Measurements from ENCODE around the gene MED27.
"Not testable (repeated sequence)": the region's sequence is repeated elsewhere in the genome, so short reads cannot be mapped to it uniquely, and the experiment has no call there.

The MED27 gene

DNA sequence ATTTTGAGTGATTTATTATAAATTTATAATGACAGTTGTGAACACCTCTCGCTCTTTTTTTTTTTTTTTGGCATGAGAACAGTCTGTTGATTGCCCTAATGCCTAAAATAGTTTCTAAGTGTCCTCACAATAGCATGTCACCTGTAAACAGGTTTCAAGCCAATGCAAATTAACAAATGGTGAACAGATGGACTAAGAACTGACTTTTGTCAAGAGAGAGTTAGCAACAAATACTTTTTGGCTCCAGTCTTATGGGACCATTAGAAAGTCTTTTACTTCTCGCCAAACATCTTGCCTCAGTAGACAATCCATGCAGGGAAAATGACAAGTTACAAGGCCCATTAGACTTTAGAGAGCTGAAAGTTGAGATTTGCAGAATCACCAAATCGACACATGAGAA lies 67.8 kb downstream of the MED27 start:
- no peaks in the 10 kb centered on the region for H3K9me3 ChIP-seq (replicated peaks in 1 of 11)
- peaks cover under 1 to 31% (median 13%) of the 10 kb centered on the region in 10 experiments; a peak in 13 of 20 replicates for H3K4me1 ChIP-seq
- H3K36me3 ChIP-seq: peaks cover 6 to 38% (median 19%) of the 10 kb centered on the region in 11 experiments; a peak in 20 of 22 replicates
- no peaks in the 10 kb centered on the region for H3K27me3 ChIP-seq
- H3K9ac ChIP-seq: no peak overlapping the region
- H3K4me2 ChIP-seq: no peak overlapping the region; a peak in 2 of 22 replicates
- peaks cover 6 to 69% (median 24%) of the 10 kb centered on the region in 11 experiments; a peak in 14 of 22 replicates for H4K20me1 ChIP-seq
- no peak overlapping the region for H3K27ac ChIP-seq
- TF ChIP-seq Cebpa-rat (IDR thresholded peaks at IDR 0.05): no peak
- H3K4me3 ChIP-seq: no peak overlapping the region

DNA sequence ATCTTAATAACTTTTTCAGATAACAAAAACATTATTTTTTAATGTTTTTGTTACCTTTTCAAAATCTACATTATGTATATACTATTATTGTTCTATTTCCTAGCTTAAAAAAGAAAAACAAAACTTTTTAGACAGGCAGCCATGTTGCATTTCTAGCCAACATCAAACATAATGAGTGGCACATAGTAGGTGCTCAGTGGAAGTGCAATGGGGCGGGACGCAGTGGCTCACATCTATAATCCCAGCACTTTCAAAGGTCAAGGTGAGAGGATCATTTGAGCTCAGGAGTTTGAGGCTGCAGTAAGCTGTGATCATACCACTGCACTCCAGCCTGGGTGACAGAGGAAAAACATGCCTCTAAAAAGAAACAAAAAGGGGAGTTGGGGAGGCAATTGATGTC lies 68.4 kb downstream of the MED27 start:
- Histone ChIP-seq H3K9me3 (replicated peaks in 1 of 11) (no peaks in the 10 kb centered on the region), H3K27me3 (no peaks in the 10 kb centered on the region), H4K20me1 (peaks cover under 1 to 69% (median 23%) of the 10 kb centered on the region in 11 experiments; a peak in 13 of 22 replicates), H3K4me2 (no peak overlapping the region; a peak in 1 of 22 replicates), H3K4me3 (no peak overlapping the region), H3K4me1 (peaks cover 7 to 31% (median 16%) of the 10 kb centered on the region in 10 experiments), H3K27ac (no peak overlapping the region), H3K36me3 (peaks cover 6 to 38% (median 21%) of the 10 kb centered on the region in 11 experiments; a peak in 20 of 22 replicates), H3K9ac (no peak overlapping the region)
- TF ChIP-seq Cebpa-rat (IDR thresholded peaks at IDR 0.05): no peak

DNA sequence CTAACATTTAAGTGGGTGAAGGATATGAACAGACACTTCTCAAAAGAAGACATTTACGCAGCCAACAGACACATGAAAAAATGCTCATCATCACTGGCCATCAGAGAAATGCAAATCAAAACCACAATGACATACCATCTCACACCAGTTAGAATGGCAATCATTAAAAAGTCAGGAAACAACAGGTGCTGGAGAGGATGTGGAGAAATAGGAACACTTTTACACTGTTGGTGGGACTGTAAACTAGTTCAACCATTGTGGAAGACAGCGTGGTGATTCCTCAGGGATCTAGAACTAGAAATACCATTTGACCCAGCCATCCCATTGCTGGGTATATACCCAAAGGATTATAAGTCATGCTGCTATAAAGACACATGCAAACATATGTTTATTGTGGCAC lies 69.5 kb downstream of the MED27 start:
- not testable (repeated sequence) for H3K9me3 ChIP-seq (replicated peaks in 1 of 11)

DNA sequence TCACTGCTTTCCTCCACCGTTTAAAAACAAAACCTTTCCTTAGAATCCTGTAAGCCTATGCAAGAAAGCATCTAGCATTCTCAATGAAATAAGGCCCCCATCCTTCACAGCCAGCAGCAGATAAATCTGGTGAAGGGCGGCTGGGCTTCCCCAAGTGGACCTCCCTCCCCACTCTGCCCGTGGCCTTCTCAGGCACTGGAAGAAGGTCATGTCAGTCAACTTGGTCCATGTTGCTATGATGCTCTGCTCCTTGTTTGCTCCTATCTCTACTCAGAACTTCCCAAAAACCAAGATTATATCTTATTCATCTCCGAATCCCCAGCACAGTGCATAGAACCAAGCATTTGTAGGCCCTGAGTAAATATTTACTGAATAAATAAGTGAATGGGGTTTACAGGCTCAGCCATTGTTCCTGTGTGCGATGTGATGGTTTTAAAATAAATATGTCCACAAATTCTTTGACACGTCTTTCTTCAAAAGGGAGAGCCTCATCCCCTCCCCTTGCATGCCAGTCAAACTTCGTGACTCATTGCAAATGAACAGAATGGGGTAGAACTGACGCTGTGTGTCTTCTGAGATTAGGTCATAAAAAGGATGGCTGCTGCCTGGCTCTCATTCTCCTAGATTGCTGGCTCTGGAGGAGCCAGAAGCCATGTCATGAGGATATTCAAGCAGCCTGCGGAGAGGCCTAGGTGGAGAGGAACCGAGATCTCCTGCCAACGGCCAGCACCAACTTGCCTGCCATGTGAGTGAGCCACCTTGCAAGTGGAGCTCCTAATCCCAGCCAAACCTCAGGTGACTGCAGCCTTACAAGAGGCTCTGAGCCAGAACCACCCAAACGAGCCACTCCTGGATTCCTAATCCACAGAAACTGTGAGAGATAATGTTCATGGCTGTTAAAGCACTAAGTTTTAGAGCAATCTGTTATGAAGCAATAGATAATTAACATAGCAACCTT lies 70.5 kb downstream of the MED27 start:
- Histone ChIP-seq H3K4me1 (peaks cover 24 to 40% (median 30%) of the 10 kb centered on the region in 10 experiments), H3K36me3 (peaks cover 6 to 38% (median 21%) of the 10 kb centered on the region in 11 experiments; a peak in 20 of 22 replicates), H3K27me3 (no peaks in the 10 kb centered on the region), H3K4me3 (no peak overlapping the region), H3K9ac (no peak overlapping the region), H4K20me1 (peaks cover 6 to 70% (median 27%) of the 10 kb centered on the region in 11 experiments; a peak in 20 of 22 replicates), H3K9me3 (replicated peaks in 1 of 11) (no peaks in the 10 kb centered on the region), H3K27ac (no peak overlapping the region), H3K4me2 (no peak overlapping the region)
- TF ChIP-seq Cebpa-rat (IDR thresholded peaks at IDR 0.05): no peak

More for the DNA sequence above, 69.5 kb downstream of the MED27 start:
- H4K20me1 ChIP-seq: peaks cover 0 to 69% (median 23%) of the 10 kb centered on the region in 11 experiments; a peak in 14 of 22 replicates
- not testable (repeated sequence) for H3K27me3 ChIP-seq, H3K4me2 ChIP-seq, H3K9ac ChIP-seq, H3K27ac ChIP-seq, H3K4me3 ChIP-seq
- peaks cover 18 to 35% (median 27%) of the 10 kb centered on the region in 10 experiments for H3K4me1 ChIP-seq
- peaks cover 6 to 38% (median 21%) of the 10 kb centered on the region in 11 experiments; a peak in 20 of 22 replicates for H3K36me3 ChIP-seq

DNA sequence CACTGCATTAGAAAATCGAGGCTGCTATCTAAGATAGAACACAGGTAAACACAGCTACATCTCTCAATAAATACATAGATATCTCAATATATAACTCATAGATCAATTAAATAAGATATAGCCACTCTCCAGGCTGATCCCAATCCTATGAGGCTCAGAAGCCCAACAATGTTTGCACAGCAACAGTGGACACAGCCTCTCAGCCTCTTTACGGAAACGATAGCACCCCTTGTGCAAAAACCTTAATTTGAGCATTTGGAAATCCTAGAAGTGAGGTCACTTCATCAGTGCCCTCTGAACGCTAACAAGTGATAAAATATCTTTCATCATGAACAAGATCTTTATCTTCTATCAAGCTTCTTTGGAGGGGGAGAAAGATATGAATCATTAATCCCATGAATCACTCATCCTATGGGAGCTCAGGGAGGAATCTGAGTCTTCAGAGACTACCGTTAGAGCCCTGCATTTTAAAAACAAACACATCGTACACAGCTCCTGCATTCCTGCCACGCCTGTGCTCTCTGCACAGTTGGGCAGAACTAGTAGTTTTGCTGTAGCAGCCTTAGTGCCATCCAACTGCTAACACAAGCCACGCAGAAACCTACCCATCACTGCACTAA lies 71.4 kb downstream of the MED27 start:
- H3K36me3 ChIP-seq: peaks cover 6 to 29% (median 19%) of the 10 kb centered on the region in 11 experiments; a peak in 20 of 22 replicates
- H3K9ac ChIP-seq: no peak overlapping the region
- H4K20me1 ChIP-seq: peaks cover 13 to 73% (median 35%) of the 10 kb centered on the region in 11 experiments; a peak in 21 of 22 replicates
- peaks cover 30 to 44% (median 38%) of the 10 kb centered on the region in 10 experiments for H3K4me1 ChIP-seq
- H3K4me2 ChIP-seq: no peak overlapping the region
- H3K27me3 ChIP-seq: no peaks in the 10 kb centered on the region
- H3K4me3 ChIP-seq: no peak overlapping the region
- H3K9me3 ChIP-seq (replicated peaks in 1 of 11): no peaks in the 10 kb centered on the region
- TF ChIP-seq Cebpa-rat (IDR thresholded peaks at IDR 0.05): no peak
- H3K27ac ChIP-seq: no peak overlapping the region

DNA sequence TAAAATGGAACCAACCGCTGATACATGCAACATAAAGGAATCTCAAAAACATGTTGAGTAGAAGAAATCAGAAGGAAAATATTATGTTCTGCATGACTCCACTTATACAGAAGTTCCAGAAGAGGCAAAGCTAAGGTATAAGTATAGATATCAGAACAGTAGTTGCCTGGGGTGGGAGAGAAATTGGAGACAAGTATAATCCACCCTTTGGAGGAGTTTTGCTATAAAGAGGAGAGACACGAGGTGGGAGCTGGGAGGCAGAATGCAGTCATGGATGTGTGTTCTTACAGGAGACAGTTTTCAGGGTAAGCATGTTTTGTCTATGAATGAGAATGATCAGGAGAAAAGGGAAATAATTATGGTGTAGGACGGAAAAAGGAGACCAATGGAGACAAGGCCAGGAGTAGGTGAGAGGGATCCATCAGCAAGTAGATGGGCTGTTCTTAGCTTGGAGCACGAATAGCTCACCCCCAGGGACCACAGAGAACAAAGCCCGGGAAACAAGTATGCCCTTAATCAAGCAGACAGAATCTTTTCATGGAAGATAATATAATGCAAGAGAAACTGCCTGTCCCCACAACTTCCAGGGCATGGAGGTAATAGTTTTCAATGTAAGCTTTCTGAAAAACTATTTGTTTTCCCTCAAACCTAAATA lies 72.2 kb downstream of the MED27 start:
- no peak for TF ChIP-seq Cebpa-rat (IDR thresholded peaks at IDR 0.05)
- H4K20me1 ChIP-seq: peaks cover 17 to 74% (median 40%) of the 10 kb centered on the region in 11 experiments; a peak in 21 of 22 replicates
- peaks cover 0 to 21% (median 12%) of the 10 kb centered on the region in 11 experiments; a peak in 16 of 22 replicates for H3K36me3 ChIP-seq

DNA sequence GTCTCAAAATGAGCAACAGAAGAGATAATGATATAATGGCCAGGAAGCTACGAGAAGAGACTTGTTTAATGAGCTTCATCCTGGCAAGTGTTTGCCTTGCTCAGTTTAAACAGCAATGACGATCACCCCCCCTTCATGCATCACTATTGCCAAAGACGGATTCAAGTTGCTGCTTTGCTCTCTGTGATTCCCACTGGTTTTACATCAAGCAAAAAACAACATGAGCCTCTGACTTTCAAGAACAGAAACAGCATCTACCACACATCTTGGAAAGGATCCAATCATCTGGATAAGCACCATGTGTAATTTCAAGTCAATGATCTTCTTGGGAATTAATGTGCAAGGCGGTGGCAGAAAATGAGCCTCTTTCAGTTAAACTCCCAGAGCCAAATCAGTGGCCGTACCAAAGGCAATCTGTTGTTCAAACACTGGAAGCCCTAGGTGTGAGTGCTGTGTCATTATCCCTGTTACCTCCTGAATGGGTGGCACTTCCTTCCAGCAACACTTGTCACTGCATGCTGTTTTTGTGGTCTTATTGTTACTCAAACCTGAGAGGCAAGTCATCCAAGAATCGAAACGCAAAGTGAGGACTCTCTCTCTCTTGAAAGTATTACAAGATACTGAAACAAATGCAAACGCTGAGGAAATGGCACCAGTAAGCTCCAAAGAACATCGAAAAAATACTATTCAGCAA lies 72.8 kb downstream of the MED27 start:
- H4K20me1 ChIP-seq: peaks cover 17 to 70% (median 36%) of the 10 kb centered on the region in 11 experiments; a peak in 21 of 22 replicates
- peaks cover 0 to 2% (median 0%) of the 10 kb centered on the region in 11 experiments; a peak in 4 of 22 replicates for H3K9me3 ChIP-seq (replicated peaks in 1 of 11)
- no peak overlapping the region for H3K9ac ChIP-seq
- no peaks in the 10 kb centered on the region for H3K27me3 ChIP-seq
- H3K27ac ChIP-seq: peak overlapping the region in 1 of 11 experiments; percentile 50; a peak in 2 of 22 replicates
- TF ChIP-seq Cebpa-rat (IDR thresholded peaks at IDR 0.05): no peak
- no peak overlapping the region for H3K4me3 ChIP-seq
- H3K4me2 ChIP-seq: peak overlapping the region in 6 of 11 experiments; percentile 7 to 72 (median 54); a peak in 7 of 22 replicates
- H3K36me3 ChIP-seq: peaks cover 0 to 16% (median 8%) of the 10 kb centered on the region in 11 experiments; a peak in 12 of 22 replicates
- H3K4me1 ChIP-seq: peaks cover 43 to 54% (median 47%) of the 10 kb centered on the region in 10 experiments

More for the DNA sequence above, 72.2 kb downstream of the MED27 start:
- Histone ChIP-seq H3K27me3 (no peaks in the 10 kb centered on the region), H3K27ac (no peak overlapping the region), H3K9me3 (replicated peaks in 1 of 11) (no peaks in the 10 kb centered on the region), H3K9ac (no peak overlapping the region), H3K4me3 (no peak overlapping the region), H3K4me1 (peaks cover 38 to 52% (median 45%) of the 10 kb centered on the region in 10 experiments), H3K4me2 (no peak overlapping the region)

DNA sequence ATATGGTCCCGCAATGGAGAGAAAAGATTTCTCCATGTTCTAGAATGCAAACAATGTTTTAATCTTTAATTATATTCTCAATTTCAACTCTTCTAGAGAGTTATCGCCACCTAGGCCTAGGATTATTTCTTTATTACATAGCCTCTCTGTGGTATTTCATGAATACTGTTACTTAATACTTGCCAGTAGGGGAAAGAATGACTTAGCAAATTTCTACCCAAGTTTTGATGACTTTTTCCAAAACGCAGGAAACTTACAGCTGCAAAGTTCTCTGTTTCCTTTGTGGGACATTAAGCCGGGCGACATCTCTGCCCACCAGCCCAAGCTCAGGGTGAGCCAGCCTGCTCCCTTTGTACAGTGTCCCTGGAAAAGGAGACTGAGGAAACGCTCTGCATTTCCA lies 73.8 kb downstream of the MED27 start:
- H3K27ac ChIP-seq: peak overlapping the region in 3 of 11 experiments; percentile 5 to 50 (median 35); a peak in 3 of 22 replicates
- H3K4me2 ChIP-seq: peak overlapping the region in 7 of 11 experiments; percentile 33 to 72 (median 56); a peak in 13 of 22 replicates
- H3K4me1 ChIP-seq: peaks cover 39 to 54% (median 47%) of the 10 kb centered on the region in 10 experiments

More for the DNA sequence above, 73.8 kb downstream of the MED27 start:
- no peak for TF ChIP-seq Cebpa-rat (IDR thresholded peaks at IDR 0.05)
- peaks cover 0 to 8% (median 0%) of the 10 kb centered on the region in 11 experiments; a peak in 6 of 22 replicates for H3K9me3 ChIP-seq (replicated peaks in 1 of 11)
- no peaks in the 10 kb centered on the region for H3K27me3 ChIP-seq
- peaks cover 2 to 24% (median 11%) of the 10 kb centered on the region in 11 experiments; a peak in 15 of 22 replicates for H3K36me3 ChIP-seq
- H4K20me1 ChIP-seq: peaks cover 17 to 72% (median 38%) of the 10 kb centered on the region in 11 experiments; a peak in 21 of 22 replicates
- no peak overlapping the region for H3K9ac ChIP-seq
- H3K4me3 ChIP-seq: no peak overlapping the region

All from BLaER1 treated with 17β-estradiol and CSF1 and Interleukin-3, amounts not matched to agents 10 nM and 100 nM (cell line).